Measurements from ENCODE around the gene RELN.

DNA sequence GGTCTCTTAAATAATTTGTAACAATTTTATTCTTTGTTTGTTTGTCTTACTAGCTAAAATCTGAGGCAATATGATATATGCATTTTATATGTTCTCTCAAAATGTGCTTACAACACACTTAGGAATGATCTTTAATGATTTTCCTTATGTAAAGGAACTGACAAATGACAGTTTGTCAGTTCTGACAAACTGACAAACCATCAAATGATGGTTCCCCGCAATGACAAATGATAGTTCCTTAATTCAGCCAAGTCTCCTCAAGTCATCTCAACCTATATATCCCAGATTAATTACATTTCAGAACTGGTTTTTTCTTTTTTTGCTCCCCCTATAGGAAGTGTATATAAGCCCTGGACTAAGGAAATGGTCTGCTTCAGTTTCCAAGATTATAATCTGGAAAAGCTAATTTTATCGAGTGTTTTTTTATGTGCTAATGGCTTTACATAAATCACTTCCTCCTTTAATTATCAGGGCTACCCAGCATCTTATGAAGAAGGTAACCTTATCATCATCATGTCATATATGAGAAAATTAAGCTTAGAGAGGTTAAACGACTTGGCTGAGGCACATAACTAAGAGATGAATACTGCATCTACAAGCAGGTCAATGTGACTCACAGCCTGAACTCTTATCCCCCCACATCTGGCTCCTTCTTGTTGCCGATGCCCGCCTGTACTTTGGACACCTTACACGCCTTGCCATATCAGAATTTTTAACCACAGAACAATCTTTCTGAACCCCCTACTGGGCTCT lies 75.1 kb downstream of the RELN start:
- TF ChIP-seq, protein P1, sequence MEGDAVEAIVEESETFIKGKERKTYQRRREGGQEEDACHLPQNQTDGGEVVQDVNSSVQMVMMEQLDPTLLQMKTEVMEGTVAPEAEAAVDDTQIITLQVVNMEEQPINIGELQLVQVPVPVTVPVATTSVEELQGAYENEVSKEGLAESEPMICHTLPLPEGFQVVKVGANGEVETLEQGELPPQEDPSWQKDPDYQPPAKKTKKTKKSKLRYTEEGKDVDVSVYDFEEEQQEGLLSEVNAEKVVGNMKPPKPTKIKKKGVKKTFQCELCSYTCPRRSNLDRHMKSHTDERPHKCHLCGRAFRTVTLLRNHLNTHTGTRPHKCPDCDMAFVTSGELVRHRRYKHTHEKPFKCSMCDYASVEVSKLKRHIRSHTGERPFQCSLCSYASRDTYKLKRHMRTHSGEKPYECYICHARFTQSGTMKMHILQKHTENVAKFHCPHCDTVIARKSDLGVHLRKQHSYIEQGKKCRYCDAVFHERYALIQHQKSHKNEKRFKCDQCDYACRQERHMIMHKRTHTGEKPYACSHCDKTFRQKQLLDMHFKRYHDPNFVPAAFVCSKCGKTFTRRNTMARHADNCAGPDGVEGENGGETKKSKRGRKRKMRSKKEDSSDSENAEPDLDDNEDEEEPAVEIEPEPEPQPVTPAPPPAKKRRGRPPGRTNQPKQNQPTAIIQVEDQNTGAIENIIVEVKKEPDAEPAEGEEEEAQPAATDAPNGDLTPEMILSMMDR (conservative IDR thresholded peaks at IDR 0.05; ENCODE audit: low read length) = no peak
- TF ChIP-seq EZH2phosphoT487 (IDR thresholded peaks at IDR 0.05; ENCODE audit: borderline replicate concordance) = no peak
